ENCODE measurements around the gene CFAP77. TPM values are rescaled to one million over a fixed set of nuclear protein-coding genes. Genes with fewer than 3 reads are reported as not detected.

The CFAP77 gene
- total and polyA plus RNA-seq, 2 of the 13 experiments (the other 11 are each of a cell fraction or from before 2014, with no cell fraction given): not detected

- Histone ChIP-seq H3K27ac (ENCODE audit: extremely low read length, insufficient read depth, low read length) (no peak overlapping the region), H3K27me3 (ENCODE audit: control insufficient read depth in 1 of 2, insufficient read depth in 2 of 2, low read length in 2 of 2) (peaks cover 4 to 51% of the 10 kb centered on the region in 2 experiments; a peak in 3 of 5 replicates), H2AFZ (ENCODE audit: low read length) (no peak overlapping the region), H3K9ac (ENCODE audit: insufficient read depth, low read depth, low read length) (no peak overlapping the region), H3K79me2 (ENCODE audit: insufficient read depth, low read length) (no peaks in the 10 kb centered on the region), H3K36me3 (replicated peaks in 1 of 2; ENCODE audit: control insufficient read depth in 1 of 2, insufficient read depth in 2 of 2, low read length in 2 of 2) (no peaks in the 10 kb centered on the region), H3K4me1 (ENCODE audit: insufficient read depth, low read length) (0 out of 2 replicates have a peak, but pooled peaks cover 4% of the 10 kb centered on the region), H3K4me3 (replicated peaks in 1 of 3; ENCODE audit: insufficient read depth in 1 of 3, low read depth in 2 of 3, low read length in 3 of 3) (no peak overlapping the region), H4K20me1 (ENCODE audit: insufficient read depth, low read length) (no peaks in the 10 kb centered on the region), H3K4me2 (ENCODE audit: low read depth, low read length) (no peak overlapping the region), H3K9me3 (ENCODE audit: low read length) (peaks cover 6% of the 10 kb centered on the region)
- BruUV-seq (replicated peaks): no TSS peak
- CTCF ChIA-PET (ENCODE audit: low intra/inter-chr PET ratio, low total read pairs): no interaction called here
- in situ Hi-C loops (cut with HindIII; ENCODE audit: extremely low pct_ligation_motif_present, low pct_unique_long_range_greater_than_20kb) (no loop called here), intact Hi-C loops (cut with micrococcal nuclease; ENCODE audit: unreplicated experiment) (no loop called here)
- no peak for TF ChIP-seq GATAD1 (CRISPR knock-in tag; IDR thresholded peaks at IDR 0.05)
- no peak for TF ChIP-seq ZNF724P (CRISPR knock-in tag; IDR thresholded peaks at IDR 0.05; ENCODE audit: borderline replicate concordance)
- no peak for TF ChIP-seq CREB3 (CRISPR knock-in tag; IDR thresholded peaks at IDR 0.05)
- TF ChIP-seq, protein P1, sequence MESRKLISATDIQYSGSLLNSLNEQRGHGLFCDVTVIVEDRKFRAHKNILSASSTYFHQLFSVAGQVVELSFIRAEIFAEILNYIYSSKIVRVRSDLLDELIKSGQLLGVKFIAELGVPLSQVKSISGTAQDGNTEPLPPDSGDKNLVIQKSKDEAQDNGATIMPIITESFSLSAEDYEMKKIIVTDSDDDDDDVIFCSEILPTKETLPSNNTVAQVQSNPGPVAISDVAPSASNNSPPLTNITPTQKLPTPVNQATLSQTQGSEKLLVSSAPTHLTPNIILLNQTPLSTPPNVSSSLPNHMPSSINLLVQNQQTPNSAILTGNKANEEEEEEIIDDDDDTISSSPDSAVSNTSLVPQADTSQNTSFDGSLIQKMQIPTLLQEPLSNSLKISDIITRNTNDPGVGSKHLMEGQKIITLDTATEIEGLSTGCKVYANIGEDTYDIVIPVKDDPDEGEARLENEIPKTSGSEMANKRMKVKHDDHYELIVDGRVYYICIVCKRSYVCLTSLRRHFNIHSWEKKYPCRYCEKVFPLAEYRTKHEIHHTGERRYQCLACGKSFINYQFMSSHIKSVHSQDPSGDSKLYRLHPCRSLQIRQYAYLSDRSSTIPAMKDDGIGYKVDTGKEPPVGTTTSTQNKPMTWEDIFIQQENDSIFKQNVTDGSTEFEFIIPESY (CRISPR knock-in tag; IDR thresholded peaks at IDR 0.05): no peak
- TF ChIP-seq ZNF451 (CRISPR knock-in tag; IDR thresholded peaks at IDR 0.05): no peak
- TF ChIP-seq ZNF24 (IDR thresholded peaks at IDR 0.05): no peak
- no peak for TF ChIP-seq ZNF777 (CRISPR knock-in tag; IDR thresholded peaks at IDR 0.05)
- no peak for TF ChIP-seq NKX3-1 (CRISPR knock-in tag; IDR thresholded peaks at IDR 0.05)
- TF ChIP-seq ZNF781 (CRISPR knock-in tag; IDR thresholded peaks at IDR 0.05; ENCODE audit: borderline replicate concordance, not compliant biosample characterization): no peak
- no peak for TF ChIP-seq SATB2 (CRISPR knock-in tag; IDR thresholded peaks at IDR 0.05)
- no peak for TF ChIP-seq MNT (IDR thresholded peaks at IDR 0.05)
- TF ChIP-seq ZNF7 (CRISPR knock-in tag; IDR thresholded peaks at IDR 0.05): no peak
- TF ChIP-seq CAMTA2 (CRISPR knock-in tag; IDR thresholded peaks at IDR 0.05; ENCODE audit: borderline replicate concordance): no peak
- no peak for TF ChIP-seq ARID3A (IDR thresholded peaks at IDR 0.05; ENCODE audit: low read depth, low read length)
- no peak for TF ChIP-seq RARA (CRISPR knock-in tag; IDR thresholded peaks at IDR 0.05)
- TF ChIP-seq ZMAT3 (CRISPR knock-in tag; conservative IDR thresholded peaks at IDR 0.05): no peak
- DNase-seq (ENCODE audit: low spot score): no peak
- no peak for FAIRE-seq
- POLR2A ChIA-PET: no interaction called here
- WGBS (ENCODE audit: low lambda C conversion rate): 35% methylated on average over 7 of the region's 7 CpGs
- no peak for ATAC-seq
These were observed 129.1 kb downstream of the CFAP77 start for GRCh38 chr9:132539096-132539495.
